HL-60 (cell line): Measurements from ENCODE around the gene RPUSD1. TPM values are rescaled to one million over a fixed set of nuclear protein-coding genes. Genes with fewer than 3 reads are reported as not detected.

Source experiments
- DNase-seq, 2 experiments: peaks; one replicate each; pipeline ENCODE4 v3.0.0-alpha.2; 2010 to 2020; ENCODE audit warnings: low read depth in 1 of 2, low spot score in 1 of 2
- H3K27ac ChIP-seq: fragments of 250-450 bp; sonication (Bioruptor Pico); replicated peaks from 2 replicates; pipeline ENCODE4 v1.5.1; 2020; ENCODE audit warnings: mild to moderate bottlenecking, moderate library complexity
- H3K27me3 ChIP-seq: fragments of 250-450 bp; sonication (Bioruptor Pico); 2 replicates; pipeline ENCODE4 v1.5.1; 2021; ENCODE audit warnings: mild to moderate bottlenecking, moderate library complexity; ENCODE audit not compliant: insufficient read depth, poor library complexity, severe bottlenecking
- H3K4me3 ChIP-seq: replicated peaks from 2 replicates; pipeline ENCODE4 v1.5.1; 2011; ENCODE audit warnings: mild to moderate bottlenecking, control low read depth, low read length; ENCODE audit not compliant: insufficient read depth
- GABPA ChIP-seq: IDR thresholded peaks from 2 replicates; pipeline ENCODE4 v1.6.1; 2012; ENCODE audit warnings: low read depth
- POLR2AphosphoS5 ChIP-seq: IDR thresholded peaks from 2 replicates; pipeline ENCODE4 v1.6.1; 2012; ENCODE audit warnings: low read depth
- SPI1 ChIP-seq: IDR thresholded peaks from 2 replicates; pipeline ENCODE4 v1.6.1; 2012; ENCODE audit warnings: low read depth, mild to moderate bottlenecking, borderline replicate concordance
- microRNA-seq: library from miRNA; unstranded; fragments of <30 nt; microRNA quantifications from one replicate; pipeline ENCODE4, GENCODE V29; 2018
- TF ChIP-seq, protein P1 (sequence below): IDR thresholded peaks from one replicate; pipeline ENCODE4 v1.5.1; 2011; ENCODE audit warnings: low read length, control low read depth, inconsistent platforms; ENCODE audit not compliant: insufficient read depth
- TF ChIP-seq, protein P2 (sequence below): IDR thresholded peaks from 2 replicates; pipeline ENCODE4 v1.6.1; 2012; ENCODE audit warnings: low read depth; ENCODE audit not compliant: insufficient replicate concordance

RPUSD1 gene

GRCh38 chr16:734981-735881, 53.0 kb downstream of the RPUSD1 start:
- no peak for DNase-seq
- Histone ChIP-seq H3K27ac (no peak overlapping the region), H3K27me3 (no peaks in the 10 kb centered on the region), H3K4me3 (no peak overlapping the region)
- no peak for TF ChIP-seq SPI1
- TF ChIP-seq, protein P1, sequence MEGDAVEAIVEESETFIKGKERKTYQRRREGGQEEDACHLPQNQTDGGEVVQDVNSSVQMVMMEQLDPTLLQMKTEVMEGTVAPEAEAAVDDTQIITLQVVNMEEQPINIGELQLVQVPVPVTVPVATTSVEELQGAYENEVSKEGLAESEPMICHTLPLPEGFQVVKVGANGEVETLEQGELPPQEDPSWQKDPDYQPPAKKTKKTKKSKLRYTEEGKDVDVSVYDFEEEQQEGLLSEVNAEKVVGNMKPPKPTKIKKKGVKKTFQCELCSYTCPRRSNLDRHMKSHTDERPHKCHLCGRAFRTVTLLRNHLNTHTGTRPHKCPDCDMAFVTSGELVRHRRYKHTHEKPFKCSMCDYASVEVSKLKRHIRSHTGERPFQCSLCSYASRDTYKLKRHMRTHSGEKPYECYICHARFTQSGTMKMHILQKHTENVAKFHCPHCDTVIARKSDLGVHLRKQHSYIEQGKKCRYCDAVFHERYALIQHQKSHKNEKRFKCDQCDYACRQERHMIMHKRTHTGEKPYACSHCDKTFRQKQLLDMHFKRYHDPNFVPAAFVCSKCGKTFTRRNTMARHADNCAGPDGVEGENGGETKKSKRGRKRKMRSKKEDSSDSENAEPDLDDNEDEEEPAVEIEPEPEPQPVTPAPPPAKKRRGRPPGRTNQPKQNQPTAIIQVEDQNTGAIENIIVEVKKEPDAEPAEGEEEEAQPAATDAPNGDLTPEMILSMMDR = no peak
- TF ChIP-seq GABPA = no peak
- TF ChIP-seq, protein P2, sequence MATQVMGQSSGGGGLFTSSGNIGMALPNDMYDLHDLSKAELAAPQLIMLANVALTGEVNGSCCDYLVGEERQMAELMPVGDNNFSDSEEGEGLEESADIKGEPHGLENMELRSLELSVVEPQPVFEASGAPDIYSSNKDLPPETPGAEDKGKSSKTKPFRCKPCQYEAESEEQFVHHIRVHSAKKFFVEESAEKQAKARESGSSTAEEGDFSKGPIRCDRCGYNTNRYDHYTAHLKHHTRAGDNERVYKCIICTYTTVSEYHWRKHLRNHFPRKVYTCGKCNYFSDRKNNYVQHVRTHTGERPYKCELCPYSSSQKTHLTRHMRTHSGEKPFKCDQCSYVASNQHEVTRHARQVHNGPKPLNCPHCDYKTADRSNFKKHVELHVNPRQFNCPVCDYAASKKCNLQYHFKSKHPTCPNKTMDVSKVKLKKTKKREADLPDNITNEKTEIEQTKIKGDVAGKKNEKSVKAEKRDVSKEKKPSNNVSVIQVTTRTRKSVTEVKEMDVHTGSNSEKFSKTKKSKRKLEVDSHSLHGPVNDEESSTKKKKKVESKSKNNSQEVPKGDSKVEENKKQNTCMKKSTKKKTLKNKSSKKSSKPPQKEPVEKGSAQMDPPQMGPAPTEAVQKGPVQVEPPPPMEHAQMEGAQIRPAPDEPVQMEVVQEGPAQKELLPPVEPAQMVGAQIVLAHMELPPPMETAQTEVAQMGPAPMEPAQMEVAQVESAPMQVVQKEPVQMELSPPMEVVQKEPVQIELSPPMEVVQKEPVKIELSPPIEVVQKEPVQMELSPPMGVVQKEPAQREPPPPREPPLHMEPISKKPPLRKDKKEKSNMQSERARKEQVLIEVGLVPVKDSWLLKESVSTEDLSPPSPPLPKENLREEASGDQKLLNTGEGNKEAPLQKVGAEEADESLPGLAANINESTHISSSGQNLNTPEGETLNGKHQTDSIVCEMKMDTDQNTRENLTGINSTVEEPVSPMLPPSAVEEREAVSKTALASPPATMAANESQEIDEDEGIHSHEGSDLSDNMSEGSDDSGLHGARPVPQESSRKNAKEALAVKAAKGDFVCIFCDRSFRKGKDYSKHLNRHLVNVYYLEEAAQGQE = no peak
- no peak for TF ChIP-seq POLR2AphosphoS5

Small RNA genes lying within 50 kb of the gene (microRNA-seq; reads per million reads assigned to microRNA genes)
- not detected for gene MIR662
